HepG2 (cell line): ENCODE results near the gene NAPB.

Source experiments
- CTCF ChIP-seq: sonication (generic); formaldehyde crosslinking; IDR thresholded peaks from 2 replicates; pipeline ENCODE4 v1.5.0; 2020; ENCODE audit warnings: mild to moderate bottlenecking, missing genetic modification reagents, moderate library complexity
- FOXP4 ChIP-seq: sonication (generic); formaldehyde crosslinking; IDR thresholded peaks from 2 replicates; pipeline ENCODE4 v1.4.0; 2020; ENCODE audit warnings: missing genetic modification reagents
- HMG20B ChIP-seq: conservative IDR thresholded peaks from 2 replicates; pipeline ENCODE4 v1.6.1; 2016; ENCODE audit warnings: missing genetic modification reagents, missing compliant biosample characterization
- PBX3 ChIP-seq: sonication (generic); formaldehyde crosslinking; IDR thresholded peaks from 2 replicates; pipeline ENCODE4 v1.8.1; 2023; ENCODE audit warnings: missing genetic modification reagents, inconsistent platforms, borderline replicate concordance
- REST ChIP-seq, 2 experiments: IDR thresholded peaks; 2 replicates each; pipeline ENCODE4 v1.6.1; 2011 to 2012; ENCODE audit warnings: low read length in 2 of 2, borderline replicate concordance in 1 of 2, low read depth in 1 of 2, mild to moderate bottlenecking in 1 of 2, moderate library complexity in 1 of 2
- SOX5 ChIP-seq: IDR thresholded peaks from 2 replicates; pipeline ENCODE4 v1.6.1; 2016; ENCODE audit warnings: borderline replicate concordance
- ZNF766 ChIP-seq: sonication (generic); formaldehyde crosslinking; IDR thresholded peaks from 2 replicates; pipeline ENCODE4 v1.5.0; 2020; ENCODE audit warnings: missing genetic modification reagents, borderline replicate concordance
- ZNF839 ChIP-seq: sonication (generic); formaldehyde crosslinking; IDR thresholded peaks from 2 replicates; pipeline ENCODE4 v1.4.0; 2020; ENCODE audit warnings: missing genetic modification reagents, mild to moderate bottlenecking, borderline replicate concordance

- TF ChIP-seq ZNF839 (no peak), REST (IDR thresholded peaks at IDR 0.05; ENCODE audit: borderline replicate concordance in 1 of 2, low read depth in 1 of 2, low read length in 2 of 2) (no peak), CTCF (no peak), ZNF766 (CRISPR knock-in tag) (no peak), PBX3 (CRISPR knock-in tag) (no peak), FOXP4 (no peak), HMG20B (CRISPR knock-in tag) (no peak), SOX5 (CRISPR knock-in tag) (no peak)
These were observed 50.4 kb downstream of the NAPB start for GRCh38 chr20:23370873-23371272.
